GM12878 (cell line): ENCODE measurements around the gene SASH3. TPM values are rescaled to one million over a fixed set of nuclear protein-coding genes. Genes with fewer than 3 reads are reported as not detected.

Experiments used
- BHLHE40 ChIP-seq, 2 experiments: fragments of 450-650 bp in 1 of 2; IDR thresholded peaks; 2 replicates each; pipeline ENCODE4 v1.6.1; 2011 to 2017; ENCODE audit warnings: low read depth in 2 of 2, borderline replicate concordance in 1 of 2, improper control_type of control experiment in 1 of 2, low read length in 1 of 2, mild to moderate bottlenecking in 1 of 2
- CREB1 ChIP-seq: IDR thresholded peaks from 2 replicates; pipeline ENCODE4 v1.6.1; 2012; ENCODE audit warnings: low read depth, mild to moderate bottlenecking, inconsistent platforms
- CUX1 ChIP-seq: IDR thresholded peaks from 2 replicates; pipeline ENCODE4 v1.6.1; 2012; ENCODE audit warnings: improper control_type of control experiment, low read depth, low read length; ENCODE audit not compliant: insufficient replicate concordance
- MYB ChIP-seq: fragments of 150-350 bp; IDR thresholded peaks from 2 replicates; pipeline ENCODE4 v1.6.1; 2014; ENCODE audit warnings: mild to moderate bottlenecking, low read depth, low read length, borderline replicate concordance
- NFIC ChIP-seq: IDR thresholded peaks from 2 replicates; pipeline ENCODE4 v1.6.1; 2012; ENCODE audit warnings: low read depth, mild to moderate bottlenecking, inconsistent platforms, low read length, moderate library complexity
- polyA plus RNA-seq, 11 experiments: library from polyadenylated mRNA; depleted of rRNA in 4 of 11; unstranded in 6 of 11; stranded (reverse) in 5 of 11; fragments of >200 nt; fragmentation: Nextera tagmentation in 4 of 11; fragmentation: Illumina TruSeq in 1 of 11; extraction: Ambion mirVana in 4 of 11; extraction: Trizol in 1 of 11; gene quantifications; 1 replicate in 1 of 11; 2 replicates in 10 of 11; pipeline versions ENCODE4 v1.2.1 to v1.2.3, GENCODE V29; 2011 to 2016; ENCODE audit warnings: inconsistent platforms in 2 of 11, missing spikeins in 2 of 11, low read depth in 1 of 11
- total RNA-seq, 4 experiments: library from RNA; depleted of rRNA in 3 of 4; stranded (reverse); fragments of >200 nt in 3 of 4; fragmentation: Illumina TruSeq in 1 of 4; extraction: Trizol in 1 of 4; gene quantifications; 2 replicates each; pipeline versions ENCODE4 v1.2.1 to v1.2.3, GENCODE V29; 2013 to 2021

The SASH3 gene
- total and polyA plus RNA-seq, 10 of the 15 experiments (the other 5 are each of a cell fraction or from before 2014, with no cell fraction given), result 23.1 to 233 (median 160) TPM

GRCh38 chrX:129769467-129770154 lies 10.1 kb upstream of the SASH3 start (continued):
- TF ChIP-seq MYB (peak; percentile 74; the same call in 1 of the 2 replicates), CUX1 (peak; percentile 33), BHLHE40 (IDR thresholded peaks at IDR 0.05; ENCODE audit: borderline replicate concordance in 1 of 2, low read depth in 2 of 2, low read length in 1 of 2) (peak; percentile 98), NFIC (peak; percentile 47; the same call in 1 of the 2 replicates), CREB1 (0 out of 2 replicates have a peak, but pooled peaks have one; percentile 12)
